ENCODE results near the gene TRIM46.
A peak's percentile ranks its signal among the peaks of the same experiment; 100 is the strongest.
"Not testable (repeated sequence)": the region's sequence is repeated elsewhere in the genome, so short reads cannot be mapped to it uniquely, and the experiment has no call there.

The TRIM46 gene

DNA sequence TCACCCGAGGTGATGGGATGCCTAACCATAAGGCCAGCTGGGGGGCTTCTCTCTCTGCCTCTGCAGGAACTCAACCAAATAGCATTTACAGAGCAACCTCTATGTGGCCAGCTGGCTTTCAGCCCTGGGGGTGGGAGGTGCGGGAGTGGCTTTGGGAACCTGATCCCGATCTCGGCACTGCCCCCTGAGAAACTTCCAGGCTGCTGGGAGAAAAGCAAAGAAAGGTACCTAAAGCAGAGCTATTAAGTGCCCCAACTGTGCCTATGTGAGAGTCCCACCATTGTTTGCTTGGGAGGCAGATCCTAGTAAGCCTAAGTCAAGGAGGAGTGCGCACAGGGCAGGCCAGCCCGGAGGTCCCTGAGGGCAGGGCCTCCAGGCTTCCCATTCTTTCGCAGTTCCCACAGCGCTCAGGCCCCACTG is 7.6 kb upstream of the TRIM46 start:
- H3K9me2 ChIP-seq (replicated peaks; ENCODE audit: insufficient read depth, low read length) = no peaks in the 10 kb centered on the region
- TF ChIP-seq, protein P1, sequence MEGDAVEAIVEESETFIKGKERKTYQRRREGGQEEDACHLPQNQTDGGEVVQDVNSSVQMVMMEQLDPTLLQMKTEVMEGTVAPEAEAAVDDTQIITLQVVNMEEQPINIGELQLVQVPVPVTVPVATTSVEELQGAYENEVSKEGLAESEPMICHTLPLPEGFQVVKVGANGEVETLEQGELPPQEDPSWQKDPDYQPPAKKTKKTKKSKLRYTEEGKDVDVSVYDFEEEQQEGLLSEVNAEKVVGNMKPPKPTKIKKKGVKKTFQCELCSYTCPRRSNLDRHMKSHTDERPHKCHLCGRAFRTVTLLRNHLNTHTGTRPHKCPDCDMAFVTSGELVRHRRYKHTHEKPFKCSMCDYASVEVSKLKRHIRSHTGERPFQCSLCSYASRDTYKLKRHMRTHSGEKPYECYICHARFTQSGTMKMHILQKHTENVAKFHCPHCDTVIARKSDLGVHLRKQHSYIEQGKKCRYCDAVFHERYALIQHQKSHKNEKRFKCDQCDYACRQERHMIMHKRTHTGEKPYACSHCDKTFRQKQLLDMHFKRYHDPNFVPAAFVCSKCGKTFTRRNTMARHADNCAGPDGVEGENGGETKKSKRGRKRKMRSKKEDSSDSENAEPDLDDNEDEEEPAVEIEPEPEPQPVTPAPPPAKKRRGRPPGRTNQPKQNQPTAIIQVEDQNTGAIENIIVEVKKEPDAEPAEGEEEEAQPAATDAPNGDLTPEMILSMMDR (IDR thresholded peaks at IDR 0.05; ENCODE audit: insufficient read depth, low read length, poor library complexity, severe bottlenecking) = no peak
- no peak for TF ChIP-seq EZH2phosphoT487 (conservative IDR thresholded peaks at IDR 0.05; ENCODE audit: low read length)
- no peaks in the 10 kb centered on the region for H4K20me1 ChIP-seq (ENCODE audit: low read depth, low read length)
- H3K27me3 ChIP-seq (ENCODE audit: low read length) = no peaks in the 10 kb centered on the region
- no peaks in the 10 kb centered on the region for H3K79me2 ChIP-seq (ENCODE audit: insufficient read depth, low read length)
- no peak overlapping the region for H3K4me2 ChIP-seq (ENCODE audit: low read depth, low read length, poor library complexity, severe bottlenecking)
- H3K9me3 ChIP-seq (ENCODE audit: insufficient read depth, low read length) = no peaks in the 10 kb centered on the region
- no peaks in the 10 kb centered on the region for H3F3A ChIP-seq (ENCODE audit: insufficient read depth)
- H3K27ac ChIP-seq (ENCODE audit: low read depth, low read length) = no peak overlapping the region
- no peak overlapping the region for H3K4me3 ChIP-seq (ENCODE audit: insufficient read depth, low read length, poor library complexity, severe bottlenecking)
- H2AFZ ChIP-seq (ENCODE audit: low read depth, low read length, severe bottlenecking) = no peak overlapping the region
- H3K9ac ChIP-seq (ENCODE audit: low read length) = no peak overlapping the region
- no peaks in the 10 kb centered on the region for H3K36me3 ChIP-seq (ENCODE audit: low read length)

DNA sequence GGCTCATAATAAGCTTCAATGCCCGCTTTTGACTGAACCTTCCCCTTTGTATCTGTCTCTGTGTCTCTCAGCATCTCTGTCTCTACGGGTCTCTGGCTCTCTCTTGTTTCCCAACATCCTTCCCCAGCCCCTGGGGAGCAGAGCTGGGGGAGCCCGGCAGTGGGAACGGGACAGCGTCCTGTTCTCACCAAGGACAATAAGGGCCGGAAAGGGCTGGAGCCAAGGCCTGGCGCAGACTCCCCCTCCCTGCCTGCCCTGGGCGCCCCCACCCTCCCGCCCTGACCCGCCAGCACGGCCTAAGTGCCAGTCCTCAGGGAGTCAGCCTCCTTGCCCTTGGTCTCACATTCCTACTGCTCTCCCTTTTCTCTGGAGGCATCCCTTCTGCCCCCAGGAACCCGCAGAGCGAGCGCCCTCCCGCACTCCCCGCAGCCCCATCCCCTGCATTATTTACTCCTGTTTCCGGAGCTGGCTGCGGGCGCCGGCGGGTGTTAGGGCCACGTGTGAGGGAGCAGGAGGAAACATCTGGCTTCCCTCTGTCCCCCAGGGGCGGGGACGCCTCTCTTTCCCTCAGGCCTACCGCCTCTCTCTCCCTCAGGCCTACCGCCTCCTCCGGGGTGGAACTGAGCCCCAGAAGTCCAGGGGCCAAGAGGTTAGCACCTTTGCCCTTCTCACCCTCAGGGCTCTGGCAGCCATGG is 7.0 kb upstream of the TRIM46 start:
- TF ChIP-seq, protein P1 (IDR thresholded peaks at IDR 0.05; ENCODE audit: insufficient read depth, low read length, poor library complexity, severe bottlenecking) = no peak
- no peak for TF ChIP-seq EZH2phosphoT487 (conservative IDR thresholded peaks at IDR 0.05; ENCODE audit: low read length)
- Histone ChIP-seq H3K27ac (ENCODE audit: low read depth, low read length) (no peak overlapping the region), H4K20me1 (ENCODE audit: low read depth, low read length) (no peaks in the 10 kb centered on the region), H3K9me2 (replicated peaks; ENCODE audit: insufficient read depth, low read length) (no peaks in the 10 kb centered on the region), H3K9ac (ENCODE audit: low read length) (no peak overlapping the region), H3K4me2 (ENCODE audit: low read depth, low read length, poor library complexity, severe bottlenecking) (peak overlapping the region; percentile 11), H3F3A (ENCODE audit: insufficient read depth) (no peaks in the 10 kb centered on the region; the same call in 1 of the 2 replicates), H3K9me3 (ENCODE audit: insufficient read depth, low read length) (no peaks in the 10 kb centered on the region), H3K36me3 (ENCODE audit: low read length) (no peaks in the 10 kb centered on the region), H3K27me3 (ENCODE audit: low read length) (no peaks in the 10 kb centered on the region), H3K4me3 (ENCODE audit: insufficient read depth, low read length, poor library complexity, severe bottlenecking) (no peak overlapping the region), H2AFZ (ENCODE audit: low read depth, low read length, severe bottlenecking) (peak overlapping the region; percentile 85), H3K79me2 (ENCODE audit: insufficient read depth, low read length) (no peaks in the 10 kb centered on the region)

DNA sequence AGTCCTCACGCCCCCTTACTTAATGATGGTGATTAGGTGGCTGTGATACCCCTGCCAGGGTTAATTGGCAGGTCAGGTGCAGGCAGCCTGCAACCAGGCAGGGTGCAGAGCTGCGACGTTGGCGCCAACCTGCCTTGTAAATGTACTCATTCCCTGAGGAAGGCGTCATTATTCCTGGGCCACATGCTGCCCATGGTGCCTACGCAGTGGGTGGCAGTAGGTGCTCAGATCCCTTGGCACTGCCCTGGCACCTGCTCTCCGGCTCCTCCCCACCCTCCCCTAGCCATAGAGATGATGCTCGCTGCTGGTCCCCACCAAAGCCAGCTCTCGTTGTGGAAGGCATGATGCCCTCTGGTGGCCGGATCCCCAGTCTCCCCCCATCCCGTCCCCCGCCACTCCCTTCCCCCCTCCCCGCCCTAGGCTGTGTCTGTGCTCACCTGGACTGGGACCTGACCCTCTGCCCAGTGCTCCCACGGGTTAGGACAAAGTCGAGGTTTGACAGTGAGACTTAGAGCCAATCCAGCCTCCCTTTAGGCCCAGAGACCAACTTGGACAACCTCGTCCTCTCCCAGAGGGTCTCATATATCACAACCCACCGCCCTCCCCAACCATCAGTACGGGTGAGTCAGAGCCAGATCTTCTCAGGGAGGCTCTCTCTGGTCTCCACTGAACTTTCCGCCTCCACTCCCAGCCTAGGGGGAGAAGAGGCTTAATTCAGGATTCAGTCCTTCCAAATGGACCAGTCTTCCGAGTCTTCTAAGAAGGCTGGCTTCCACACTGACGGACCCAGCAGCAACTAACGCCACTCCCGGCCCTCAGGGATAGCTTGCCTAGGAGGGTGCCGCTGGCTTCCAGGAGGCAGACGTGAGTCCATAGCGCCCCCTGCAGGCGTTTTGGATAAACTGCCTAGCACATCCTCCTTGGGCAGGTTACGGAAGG is 6.2 kb upstream of the TRIM46 start:
- Histone ChIP-seq H3K4me3 (ENCODE audit: insufficient read depth, low read length, poor library complexity, severe bottlenecking) (no peak overlapping the region), H3K4me2 (ENCODE audit: low read depth, low read length, poor library complexity, severe bottlenecking) (peak overlapping the region; percentile 51), H3K27me3 (ENCODE audit: low read length) (no peaks in the 10 kb centered on the region), H3K36me3 (ENCODE audit: low read length) (no peaks in the 10 kb centered on the region), H3F3A (ENCODE audit: insufficient read depth) (no peaks in the 10 kb centered on the region; the same call in 1 of the 2 replicates), H3K9me2 (replicated peaks; ENCODE audit: insufficient read depth, low read length) (no peaks in the 10 kb centered on the region), H3K9me3 (ENCODE audit: insufficient read depth, low read length) (no peaks in the 10 kb centered on the region), H3K9ac (ENCODE audit: low read length) (no peak overlapping the region; the same call in 1 of the 2 replicates), H3K27ac (ENCODE audit: low read depth, low read length) (no peak overlapping the region), H3K79me2 (ENCODE audit: insufficient read depth, low read length) (peaks cover 8% of the 10 kb centered on the region), H4K20me1 (ENCODE audit: low read depth, low read length) (no peaks in the 10 kb centered on the region), H2AFZ (ENCODE audit: low read depth, low read length, severe bottlenecking) (peak overlapping the region; percentile 91)
- TF ChIP-seq EZH2phosphoT487 (conservative IDR thresholded peaks at IDR 0.05; ENCODE audit: low read length) = no peak
- TF ChIP-seq, protein P1 (IDR thresholded peaks at IDR 0.05; ENCODE audit: insufficient read depth, low read length, poor library complexity, severe bottlenecking) = peak; percentile 84

DNA sequence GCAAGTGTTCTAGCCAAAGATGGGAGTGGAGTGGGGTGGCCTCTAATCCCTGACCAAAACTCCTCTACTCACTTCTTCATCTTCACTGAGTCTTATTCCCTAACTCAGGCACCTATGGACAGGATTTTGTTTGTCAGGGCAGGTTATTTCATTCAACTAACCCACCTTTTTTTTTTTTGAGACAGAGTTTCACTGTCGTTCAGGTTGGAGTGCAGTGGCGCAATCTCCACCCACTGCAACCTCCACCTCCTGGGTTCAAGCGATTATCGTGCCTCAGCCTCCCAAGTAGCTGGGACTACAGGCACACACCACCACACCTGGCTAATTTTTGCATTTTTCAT is 5.6 kb upstream of the TRIM46 start:
- not testable (repeated sequence) for H3K4me3 ChIP-seq (ENCODE audit: insufficient read depth, low read length, poor library complexity, severe bottlenecking); H3K27me3 ChIP-seq (ENCODE audit: low read length); H4K20me1 ChIP-seq (ENCODE audit: low read depth, low read length); H3K9ac ChIP-seq (ENCODE audit: low read length); H3K36me3 ChIP-seq (ENCODE audit: low read length); H3K9me3 ChIP-seq (ENCODE audit: insufficient read depth, low read length); H3K4me2 ChIP-seq (ENCODE audit: low read depth, low read length, poor library complexity, severe bottlenecking); H3K27ac ChIP-seq (ENCODE audit: low read depth, low read length); H3K9me2 ChIP-seq (replicated peaks; ENCODE audit: insufficient read depth, low read length); H3F3A ChIP-seq (ENCODE audit: insufficient read depth); H2AFZ ChIP-seq (ENCODE audit: low read depth, low read length, severe bottlenecking)
- H3K79me2 ChIP-seq (ENCODE audit: insufficient read depth, low read length) = peaks cover 14% of the 10 kb centered on the region
